Gastrocnemius medialis (tissue), 4 donors: ENCODE measurements around the gene WDR48.

Source experiments
- CTCF ChIP-seq, 5 experiments: fragments of 450-650 bp in 3 of 5; fragments of 200-600 bp in 2 of 5; sonication (generic) in 2 of 5; IDR thresholded peaks in 4 of 5; conservative IDR thresholded peaks in 1 of 5; 1 replicate in 4 of 5; 2 replicates in 1 of 5; pipeline ENCODE4 v1.5.1; 2016 to 2019; ENCODE audit warnings: antibody characterized with exemption in 5 of 5, mild to moderate bottlenecking in 3 of 5, moderate library complexity in 3 of 5
- POLR2A ChIP-seq, 2 donors: fragments of 450-650 bp; IDR thresholded peaks; one replicate each; pipeline ENCODE4 v1.6.1; 2017; ENCODE audit warnings: antibody characterized with exemption in 2 of 2, mild to moderate bottlenecking in 2 of 2, moderate library complexity in 2 of 2

GRCh38 chr3:39103791-39104552 lies 52.2 kb downstream of the WDR48 start:
- no peak for TF ChIP-seq CTCF (IDR thresholded peaks at IDR 0.05 in 4 of 5, conservative IDR thresholded peaks at IDR 0.05 in 1 of 5)
- no peak for TF ChIP-seq POLR2A (IDR thresholded peaks at IDR 0.05)
